Neural cell (in vitro differentiated cells): Measurements from ENCODE around the gene ENDOU. TPM values are rescaled to one million over a fixed set of nuclear protein-coding genes. Genes with fewer than 3 reads are reported as not detected.

Experiments
- H2AFZ ChIP-seq: fragments of 200-600, 300-800 bp; sonication (generic), shearing (Covaris generic); 2 replicates; pipeline ENCODE4 v1.6.0; 2014; ENCODE audit warnings: low read depth, mild to moderate bottlenecking, antibody characterized with exemption, low read length, moderate library complexity
- H3F3A ChIP-seq: fragments of 200-600 bp; shearing (Covaris generic); 2 replicates; pipeline ENCODE4 v1.6.1; 2016; ENCODE audit warnings: mild to moderate bottlenecking, moderate library complexity, mixed read lengths, antibody characterized with exemption, low read length; ENCODE audit not compliant: insufficient read depth, poor library complexity, severe bottlenecking
- H3K27ac ChIP-seq: fragments of 200-600, 300-800 bp; sonication (generic), shearing (Covaris generic); 2 replicates; pipeline ENCODE4 v1.5.1; 2014; ENCODE audit warnings: mild to moderate bottlenecking, low read length, moderate library complexity
- H3K27me3 ChIP-seq: fragments of 300-800, 200-600 bp; sonication (generic), shearing (Covaris generic); 2 replicates; pipeline ENCODE4 v1.6.0; 2014; ENCODE audit warnings: mild to moderate bottlenecking, low read depth, low read length, moderate library complexity; ENCODE audit not compliant: insufficient read depth
- H3K36me3 ChIP-seq: fragments of 300-800, 200-600 bp; sonication (generic), shearing (Covaris generic); 2 replicates; pipeline ENCODE4 v1.5.1; 2014; ENCODE audit warnings: mild to moderate bottlenecking, antibody characterized with exemption, low read length, moderate library complexity; ENCODE audit not compliant: insufficient read depth
- H3K4me2 ChIP-seq: fragments of 300-800, 200-600 bp; sonication (generic), shearing (Covaris generic); 2 replicates; pipeline ENCODE4 v1.6.0; 2014; ENCODE audit warnings: mild to moderate bottlenecking, low read length
- H3K4me3 ChIP-seq: fragments of 300-800, 200-600 bp; sonication (generic), shearing (Covaris generic); 2 replicates; pipeline ENCODE4 v1.5.1; 2014; ENCODE audit warnings: mild to moderate bottlenecking, low read length, moderate library complexity
- H3K79me2 ChIP-seq: fragments of 200-600 bp; shearing (Covaris generic); replicated peaks from 2 replicates; pipeline ENCODE4 v1.6.0; 2014; ENCODE audit warnings: mild to moderate bottlenecking, low read length, moderate library complexity; ENCODE audit not compliant: insufficient read depth
- H3K9ac ChIP-seq: fragments of 300-800, 200-600 bp; sonication (generic), shearing (Covaris generic); 2 replicates; pipeline ENCODE4 v1.6.1; 2016; ENCODE audit warnings: mild to moderate bottlenecking, low read length, mixed read lengths
- H3K9me2 ChIP-seq: fragments of 200-600 bp; shearing (Covaris generic); 2 replicates; pipeline ENCODE4 v1.6.1; 2016; ENCODE audit warnings: mild to moderate bottlenecking, low read length, mixed read lengths; ENCODE audit not compliant: insufficient read depth
- H3K9me3 ChIP-seq: fragments of 200-600, 300-800 bp; sonication (generic), shearing (Covaris generic); 2 replicates; pipeline ENCODE4 v1.6.1; 2016; ENCODE audit warnings: mild to moderate bottlenecking, mixed run types, low read length, moderate library complexity, mixed read lengths
- H4K20me1 ChIP-seq: fragments of 200-600 bp; shearing (Covaris generic); 2 replicates; pipeline ENCODE4 v1.6.1; 2016; ENCODE audit warnings: mild to moderate bottlenecking, mixed run types; ENCODE audit not compliant: insufficient read depth
- CTCF ChIP-seq: fragments of 450-650 bp; IDR thresholded peaks from 2 replicates; pipeline ENCODE4 v1.5.1; 2014; ENCODE audit warnings: antibody characterized with exemption, mild to moderate bottlenecking, moderate library complexity; ENCODE audit not compliant: poor library complexity, severe bottlenecking
- EP300 ChIP-seq: fragments of 450-650 bp; conservative IDR thresholded peaks from 2 replicates; pipeline ENCODE4 v1.6.1; 2014; ENCODE audit warnings: antibody characterized with exemption, mild to moderate bottlenecking, moderate library complexity; ENCODE audit not compliant: poor library complexity, severe bottlenecking
- EZH2 ChIP-seq: fragments of 200-600, 300-800 bp; shearing (Covaris generic), sonication (generic); IDR thresholded peaks from 2 replicates; pipeline ENCODE4 v1.6.1; 2014; ENCODE audit warnings: antibody characterized with exemption, low read length, borderline replicate concordance, mild to moderate bottlenecking; ENCODE audit not compliant: insufficient read depth, poor library complexity, severe bottlenecking
- MXI1 ChIP-seq: fragments of 450-650 bp; conservative IDR thresholded peaks from 2 replicates; pipeline ENCODE4 v1.6.1; 2014; ENCODE audit warnings: antibody characterized with exemption, mild to moderate bottlenecking; ENCODE audit not compliant: poor library complexity, severe bottlenecking
- POLR2AphosphoS5 ChIP-seq: IDR thresholded peaks from 2 replicates; pipeline ENCODE4 v1.6.1; 2012
- RAD21 ChIP-seq: fragments of 450-650 bp; conservative IDR thresholded peaks from 2 replicates; pipeline ENCODE4 v1.6.1; 2014; ENCODE audit warnings: antibody characterized with exemption, mild to moderate bottlenecking, moderate library complexity
- REST ChIP-seq: IDR thresholded peaks from 2 replicates; pipeline ENCODE4 v1.6.1; 2012; ENCODE audit warnings: borderline replicate concordance
- SMC3 ChIP-seq: fragments of 450-650 bp; conservative IDR thresholded peaks from 2 replicates; pipeline ENCODE4 v1.6.1; 2014; ENCODE audit warnings: antibody characterized with exemption, mild to moderate bottlenecking, moderate library complexity; ENCODE audit not compliant: poor library complexity
- TAF1 ChIP-seq: IDR thresholded peaks from 2 replicates; pipeline ENCODE4 v1.6.1; 2012; ENCODE audit warnings: low read depth
- polyA plus RNA-seq: library from polyadenylated mRNA; depleted of rRNA; stranded (reverse); fragments of >200 nt; gene quantifications from 2 replicates; pipeline ENCODE4 v1.2.3, GENCODE V29; 2014

The ENDOU gene
- polyA plus RNA-seq, 1 donor from 2014 or later, result not detected

- Histone ChIP-seq H3K36me3 (no peaks in the 10 kb centered on the region), H3K9ac (peak overlapping the region; percentile 43), H3K27me3 (peaks cover 7% of the 10 kb centered on the region), H4K20me1 (no peaks in the 10 kb centered on the region), H3K9me2 (no peaks in the 10 kb centered on the region), H3K4me2 (no peak overlapping the region), H3F3A (no peaks in the 10 kb centered on the region), H3K79me2 (no peaks in the 10 kb centered on the region), H2AFZ (no peak overlapping the region), H3K4me3 (peak overlapping the region; percentile 65), H3K27ac (no peak overlapping the region), H3K9me3 (no peaks in the 10 kb centered on the region)
- no peak for TF ChIP-seq CTCF
- no peak for TF ChIP-seq RAD21
- TF ChIP-seq POLR2AphosphoS5, result no peak
- no peak for TF ChIP-seq MXI1
- no peak for TF ChIP-seq EP300
- TF ChIP-seq TAF1, result no peak
- TF ChIP-seq EZH2, result no peak
- no peak for TF ChIP-seq SMC3
- no peak for TF ChIP-seq REST
Measured at GRCh38 chr12:47757840-47758583, 32.7 kb upstream of the ENDOU start.

- Histone ChIP-seq H4K20me1 (no peaks in the 10 kb centered on the region), H3K36me3 (no peaks in the 10 kb centered on the region), H3K4me3 (no peak overlapping the region), H3K27me3 (peaks cover 7% of the 10 kb centered on the region), H3K9me2 (no peaks in the 10 kb centered on the region), H3K9ac (no peak overlapping the region), H3K4me2 (no peak overlapping the region), H3F3A (no peaks in the 10 kb centered on the region), H3K27ac (no peak overlapping the region), H3K79me2 (no peaks in the 10 kb centered on the region), H3K9me3 (no peaks in the 10 kb centered on the region), H2AFZ (no peak overlapping the region)
- TF ChIP-seq EP300 (no peak), EZH2 (no peak), POLR2AphosphoS5 (no peak), MXI1 (no peak), REST (no peak), TAF1 (no peak)
Measured at GRCh38 chr12:47757364-47757839, 32.1 kb upstream of the ENDOU start.
